NT2/D1 (cell line): Measurements from ENCODE around the gene AKR1C4.

Source experiments
- SUZ12 ChIP-seq: IDR thresholded peaks from 2 replicates; pipeline ENCODE4 v1.6.1; 2011; ENCODE audit not compliant: insufficient read length, insufficient read depth; ENCODE audit errors: extremely low read depth
- YY1 ChIP-seq: IDR thresholded peaks from 2 replicates; pipeline ENCODE4 v1.6.1; 2011; ENCODE audit not compliant: insufficient read length, insufficient read depth
- ZNF274 ChIP-seq: IDR thresholded peaks from 2 replicates; pipeline ENCODE4 v1.6.1; 2011; ENCODE audit warnings: mild to moderate bottlenecking, low read depth, low read length

- no peak for TF ChIP-seq YY1
- no peak for TF ChIP-seq SUZ12
- TF ChIP-seq ZNF274: no peak
Measured at GRCh38 chr10:5146920-5147254, 49.8 kb upstream of the AKR1C4 start.
